Fibroblast of villous mesenchyme (primary cell): ENCODE data around the gene CRAT. TPM values are rescaled to one million over a fixed set of nuclear protein-coding genes. Genes with fewer than 3 reads are reported as not detected.

Experiments used
- DNase-seq: peaks from one replicate; pipeline ENCODE4 v3.0.0-alpha.2; 2010; ENCODE audit warnings: low read depth
- H3K4me3 ChIP-seq: 2 replicates; pipeline ENCODE4 v1.5.1; 2011; ENCODE audit warnings: low read depth, mild to moderate bottlenecking, low read length
- total RNA-seq: library from RNA; depleted of rRNA; stranded (reverse); fragments of >200 nt; gene quantifications from 2 replicates; pipeline ENCODE4 v1.2.3, GENCODE V29; 2012
- TF ChIP-seq, protein P1 (sequence below): IDR thresholded peaks from 2 replicates; pipeline ENCODE4 v1.5.1; 2012; ENCODE audit warnings: low read depth, mild to moderate bottlenecking, low read length; ENCODE audit not compliant: insufficient read depth

CRAT gene
- total RNA-seq, 1 donor: 33.2 TPM

DNA sequence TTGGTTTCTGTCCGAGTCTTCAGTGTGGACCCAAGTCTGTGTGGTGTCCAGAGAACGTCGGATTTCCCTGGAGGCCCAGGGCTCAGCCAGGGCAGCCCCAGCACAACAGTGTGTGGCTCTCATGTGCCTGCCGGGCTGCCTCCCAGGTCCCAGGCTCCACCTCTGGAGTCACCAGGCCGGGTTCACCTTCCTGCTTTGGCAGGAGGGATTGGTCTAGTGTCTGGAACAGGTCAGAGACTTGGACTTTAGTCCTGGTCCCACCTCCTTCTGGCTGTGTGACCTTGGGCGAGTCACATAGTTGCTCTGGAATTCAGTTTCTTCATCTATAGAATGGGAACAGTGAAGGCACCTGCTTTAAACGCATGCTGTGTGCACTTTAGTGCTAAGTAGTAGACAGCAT is 26.5 kb downstream of the CRAT start:
- H3K4me3 ChIP-seq: no peak overlapping the region
- no peak for DNase-seq
- TF ChIP-seq, protein P1, sequence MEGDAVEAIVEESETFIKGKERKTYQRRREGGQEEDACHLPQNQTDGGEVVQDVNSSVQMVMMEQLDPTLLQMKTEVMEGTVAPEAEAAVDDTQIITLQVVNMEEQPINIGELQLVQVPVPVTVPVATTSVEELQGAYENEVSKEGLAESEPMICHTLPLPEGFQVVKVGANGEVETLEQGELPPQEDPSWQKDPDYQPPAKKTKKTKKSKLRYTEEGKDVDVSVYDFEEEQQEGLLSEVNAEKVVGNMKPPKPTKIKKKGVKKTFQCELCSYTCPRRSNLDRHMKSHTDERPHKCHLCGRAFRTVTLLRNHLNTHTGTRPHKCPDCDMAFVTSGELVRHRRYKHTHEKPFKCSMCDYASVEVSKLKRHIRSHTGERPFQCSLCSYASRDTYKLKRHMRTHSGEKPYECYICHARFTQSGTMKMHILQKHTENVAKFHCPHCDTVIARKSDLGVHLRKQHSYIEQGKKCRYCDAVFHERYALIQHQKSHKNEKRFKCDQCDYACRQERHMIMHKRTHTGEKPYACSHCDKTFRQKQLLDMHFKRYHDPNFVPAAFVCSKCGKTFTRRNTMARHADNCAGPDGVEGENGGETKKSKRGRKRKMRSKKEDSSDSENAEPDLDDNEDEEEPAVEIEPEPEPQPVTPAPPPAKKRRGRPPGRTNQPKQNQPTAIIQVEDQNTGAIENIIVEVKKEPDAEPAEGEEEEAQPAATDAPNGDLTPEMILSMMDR: no peak

DNA sequence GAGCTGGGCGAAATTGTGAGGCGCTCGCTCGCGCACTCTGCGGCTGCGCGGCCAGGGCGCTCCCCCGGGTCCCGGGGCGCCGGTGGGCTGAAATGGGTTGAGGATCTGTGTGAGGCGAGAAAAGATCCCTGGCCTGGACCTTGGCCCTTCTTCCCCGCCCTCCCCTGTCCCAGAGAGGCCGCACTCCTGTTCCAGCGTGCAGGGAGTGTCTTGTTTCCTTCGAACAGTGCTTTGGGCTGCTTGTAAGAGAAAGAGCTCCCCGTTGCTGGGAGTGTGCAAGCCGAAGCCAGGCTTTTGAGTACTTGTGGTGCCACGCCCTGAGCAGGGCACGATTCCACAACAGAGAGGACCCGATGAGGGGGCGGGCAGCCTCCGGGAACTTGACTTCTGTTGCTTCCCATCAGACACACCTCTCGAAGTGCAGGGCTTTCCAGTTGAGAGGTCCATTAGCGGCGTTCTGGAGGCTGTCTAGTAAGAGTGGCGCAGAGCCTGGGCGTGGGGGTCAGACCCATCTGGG is 29.1 kb downstream of the CRAT start:
- TF ChIP-seq, protein P1: no peak
- no peak for DNase-seq
- H3K4me3 ChIP-seq: peak overlapping the region; percentile 85

DNA sequence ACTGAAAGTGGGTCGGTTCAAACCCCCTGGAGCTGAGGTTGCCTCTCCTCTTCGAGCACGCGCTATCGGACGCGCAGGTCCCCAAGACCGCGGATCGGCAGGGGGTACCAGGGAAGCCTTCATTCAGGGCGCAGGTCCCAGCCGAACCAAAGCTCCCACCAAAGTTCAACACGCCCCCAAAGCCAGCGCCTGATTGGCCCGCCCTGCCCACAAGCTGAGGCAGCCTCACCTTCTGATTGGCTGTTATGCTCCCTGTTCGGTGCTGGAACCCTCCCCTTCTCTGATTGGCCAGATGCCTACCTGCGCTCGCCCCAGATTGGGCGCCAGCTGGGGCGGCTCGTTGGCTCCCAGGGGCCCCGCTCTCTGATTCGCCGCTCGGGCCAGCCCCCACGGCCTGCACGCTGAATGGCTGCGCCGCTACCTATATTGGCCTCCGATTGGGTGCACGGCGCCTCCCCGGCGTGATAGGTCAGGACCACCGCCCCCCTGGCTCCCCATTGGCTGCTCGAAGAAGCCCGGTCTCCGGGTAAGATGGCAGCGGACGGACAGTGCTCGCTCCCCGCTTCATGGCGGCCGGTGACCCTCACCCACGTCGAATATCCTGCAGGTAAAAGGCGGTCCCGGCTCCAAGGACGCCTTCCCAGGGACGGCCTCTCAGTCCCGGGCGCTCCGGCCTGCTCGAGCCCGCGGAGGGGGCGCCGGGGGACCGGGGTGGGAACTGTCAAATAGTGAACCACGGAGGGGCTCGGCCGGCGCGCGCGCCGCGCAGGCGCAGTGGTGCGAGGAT is 29.8 kb downstream of the CRAT start, which contains the start of gene DOLPP1:
TSS of gene DOLPP1 (plus strand) at position 511 of the 787 bp plus-strand sequence. CDS start at position 532, 21 bp downstream.
- TF ChIP-seq, protein P1: no peak
- peak within 1 kb of the TSS; percentile 85 for H3K4me3 ChIP-seq
- peak; percentile 100 for DNase-seq

DNA sequence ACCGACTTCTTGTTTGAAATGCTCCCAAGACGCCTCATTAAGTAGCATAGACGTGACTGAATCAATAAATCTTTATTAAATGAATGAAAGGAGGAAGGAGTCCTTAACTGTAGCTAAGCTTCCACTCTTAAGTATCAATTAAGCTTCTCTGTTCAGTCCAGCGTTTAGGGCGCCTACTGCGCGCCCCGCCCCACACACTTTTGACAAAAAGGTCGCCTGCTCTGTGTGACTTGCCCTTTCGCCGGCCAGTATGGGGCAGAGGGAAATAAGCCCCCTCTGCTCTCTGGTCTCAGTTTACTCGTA is 30.3 kb downstream of the CRAT start:
- H3K4me3 ChIP-seq: peak overlapping the region; percentile 65
- TF ChIP-seq, protein P1: no peak
- no peak for DNase-seq

DNA sequence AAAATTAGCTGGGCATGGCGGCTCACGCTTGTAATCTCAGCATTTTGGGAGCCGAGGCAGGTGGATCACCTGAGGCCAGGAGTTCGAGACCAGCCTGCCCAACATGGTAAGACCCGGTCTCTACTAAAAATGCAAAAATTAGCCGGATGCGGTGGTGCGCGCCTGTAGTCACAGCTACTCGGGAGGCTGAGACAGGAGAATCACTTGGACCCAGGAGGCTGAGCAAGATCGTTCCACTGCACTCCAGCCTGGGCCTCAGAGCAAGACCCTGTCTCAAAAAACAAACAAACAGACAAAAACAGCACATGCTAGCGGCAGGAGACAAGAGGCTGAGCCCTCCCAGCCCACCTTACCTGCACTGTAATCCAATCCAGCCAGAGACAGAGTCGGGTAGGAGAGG is 30.8 kb downstream of the CRAT start:
- H3K4me3 ChIP-seq: no peak overlapping the region
- DNase-seq: no peak
- TF ChIP-seq, protein P1: no peak

DNA sequence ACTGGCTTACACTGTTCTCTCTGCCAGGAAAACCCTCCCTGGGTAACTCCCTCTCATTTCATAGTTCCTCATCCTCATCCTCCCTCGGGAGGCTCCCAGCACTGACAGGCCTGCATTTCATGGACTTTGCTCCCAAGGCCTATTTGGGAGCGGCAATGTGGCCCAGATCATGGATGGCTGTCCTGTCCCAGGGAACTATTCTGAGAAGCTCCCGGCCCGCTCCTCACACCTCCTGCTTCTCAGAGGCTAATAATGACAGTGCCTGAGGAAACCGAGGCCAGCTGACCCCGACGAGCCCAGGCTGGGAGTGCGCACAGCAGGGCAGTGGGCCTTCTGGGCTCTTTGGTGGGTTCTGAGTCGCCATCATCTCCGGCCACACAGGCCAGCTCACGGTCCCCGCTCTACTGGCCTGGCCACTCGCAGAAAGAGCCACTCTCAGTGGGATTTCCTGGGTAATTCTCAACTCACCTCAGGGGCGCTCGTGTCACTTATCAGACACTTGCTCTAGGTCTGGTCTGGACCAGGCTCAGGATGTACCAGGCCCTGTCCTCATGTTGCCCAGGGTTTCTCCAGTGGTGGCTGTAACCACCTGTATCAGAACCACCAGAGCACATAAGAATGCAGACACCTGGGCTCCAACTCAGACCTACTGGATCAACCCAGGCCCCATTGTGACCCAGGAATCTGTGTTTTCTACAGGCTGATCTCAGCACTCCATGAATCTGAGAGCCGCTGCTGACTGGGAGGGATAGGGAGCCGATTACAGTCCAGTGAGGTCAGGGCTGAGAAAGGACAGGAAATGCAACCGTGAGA is 31.7 kb downstream of the CRAT start:
- no peak for DNase-seq
- TF ChIP-seq, protein P1: no peak
- no peak overlapping the region for H3K4me3 ChIP-seq
